Natural killer cell (primary cell): ENCODE results near the gene UBE2L6. TPM values are rescaled to one million over a fixed set of nuclear protein-coding genes. Genes with fewer than 3 reads are reported as not detected.

ENCODE experiments used
- ATAC-seq, 3 donors: fragments of 150-1000 bp in 2 of 3; fragments of 200-7000 bp in 1 of 3; cut with Tn5 transposase; 1 replicate in 1 of 3; 2 replicates in 2 of 3; pipeline ENCODE4 v1.10.0; 2021; ENCODE audit warnings: mild to moderate bottlenecking in 2 of 3, moderate library complexity in 2 of 3
- DNase-seq, 2 donors: peaks; one replicate each; pipeline versions ENCODE4 v3.0.0 to v3.0.0-alpha.2; 2013 to 2021; ENCODE audit warnings: mixed read lengths in 1 of 2
- H3K27ac ChIP-seq: one replicate; pipeline ENCODE4 v1.5.1; 2013; ENCODE audit warnings: mild to moderate bottlenecking, low read length
- H3K27me3 ChIP-seq: one replicate; pipeline ENCODE4 v1.6.1; 2013; ENCODE audit warnings: low read length; ENCODE audit not compliant: control insufficient read depth, insufficient read depth
- H3K36me3 ChIP-seq: one replicate; pipeline ENCODE4 v1.6.1; 2013; ENCODE audit warnings: low read length; ENCODE audit not compliant: control insufficient read depth, insufficient read depth
- H3K4me1 ChIP-seq: one replicate; pipeline ENCODE4 v1.6.1; 2013; ENCODE audit warnings: low read length; ENCODE audit not compliant: control insufficient read depth, insufficient read depth
- H3K4me3 ChIP-seq: one replicate; pipeline ENCODE4 v1.5.1; 2013; ENCODE audit warnings: low read length
- H3K9me3 ChIP-seq: one replicate; pipeline ENCODE4 v1.6.1; 2013; ENCODE audit warnings: low read length; ENCODE audit not compliant: control insufficient read depth, insufficient read depth
- H3K27ac Mint-ChIP-seq, 2 donors: one replicate each; pipeline ENCODE4 v1.8.0; 2022; ENCODE audit warnings: mild to moderate bottlenecking in 2 of 2, mixed read lengths in 2 of 2, moderate library complexity in 1 of 2
- H3K27me3 Mint-ChIP-seq, 2 donors: one replicate each; pipeline ENCODE4 v1.8.0; 2022; ENCODE audit warnings: low read depth in 2 of 2, mixed read lengths in 2 of 2
- H3K36me3 Mint-ChIP-seq: one replicate; pipeline ENCODE4 v1.8.0; 2022; ENCODE audit warnings: mixed read lengths
- H3K4me1 Mint-ChIP-seq, 2 donors: one replicate each; pipeline ENCODE4 v1.8.0; 2022; ENCODE audit warnings: mixed read lengths in 2 of 2
- H3K4me3 Mint-ChIP-seq: one replicate; pipeline ENCODE4 v1.8.0; 2022; ENCODE audit warnings: mild to moderate bottlenecking, moderate library complexity, mixed read lengths
- H3K9me3 Mint-ChIP-seq, 2 donors: one replicate each; pipeline ENCODE4 v1.8.0; 2022; ENCODE audit warnings: mixed read lengths in 2 of 2
- CTCF ChIP-seq: fragments of 200-600 bp; IDR thresholded peaks from one replicate; pipeline ENCODE4 v1.8.0; 2022; ENCODE audit warnings: antibody characterized with exemption
- WGBS: methylation state at CpG from one replicate; pipeline ENCODE4 v1.1.7; 2013; ENCODE audit warnings: missing lambda C conversion rate; ENCODE audit not compliant: insufficient coverage; 5-methylcytosine and 5-hydroxymethylcytosine counted together
- intact Hi-C: fragments of 100-400 bp; cut with micrococcal nuclease; formaldehyde crosslinking; loops from one replicate; pipeline ENCODE4 v1.14.2; 2022
- total RNA-seq, 4 donors: library from RNA; stranded (reverse); fragments of 120-200 nt in 1 of 4; gene quantifications; one replicate each; pipeline versions ENCODE4 v1.2.3 to v1.2.4, GENCODE V29; 2013 to 2022

UBE2L6 gene
- total RNA-seq, 3 donors from 2014 or later (not counting 1 experiment from before 2014, with no cell fraction given): 89.1 to 108 (median 103) TPM

GRCh38 chr11:57588046-57588710 is 20.7 kb upstream of the UBE2L6 start:
- TF ChIP-seq CTCF: no peak
- ATAC-seq (no peak), DNase-seq (no peak)
- no peak overlapping the region for H3K4me3 Mint-ChIP-seq
- Histone ChIP-seq H3K4me3 (no peak overlapping the region), H3K27me3 (no peaks in the 10 kb centered on the region), H3K4me1 (no peaks in the 10 kb centered on the region), H3K9me3 (no peaks in the 10 kb centered on the region), H3K36me3 (no peaks in the 10 kb centered on the region), H3K27ac (no peak overlapping the region)
- H3K36me3 Mint-ChIP-seq: no peaks in the 10 kb centered on the region
- no peaks in the 10 kb centered on the region for H3K9me3 Mint-ChIP-seq
- intact Hi-C loops: no loop called here
- H3K27me3 Mint-ChIP-seq: peaks cover 0 to 7% of the 10 kb centered on the region in 2 donors
- H3K4me1 Mint-ChIP-seq: no peaks in the 10 kb centered on the region
- 68% methylated on average over 3 of the region's 3 CpGs for WGBS
- no peak overlapping the region for H3K27ac Mint-ChIP-seq

- 92% methylated on average over 1 of the region's 2 CpGs for WGBS
- Histone ChIP-seq H3K27me3 (no peaks in the 10 kb centered on the region), H3K9me3 (no peaks in the 10 kb centered on the region), H3K27ac (no peak overlapping the region), H3K36me3 (no peaks in the 10 kb centered on the region), H3K4me1 (no peaks in the 10 kb centered on the region), H3K4me3 (no peak overlapping the region)
- intact Hi-C loops: no loop called here
- no peaks in the 10 kb centered on the region for H3K36me3 Mint-ChIP-seq
- no peak overlapping the region for H3K27ac Mint-ChIP-seq
- TF ChIP-seq CTCF: no peak
- no peaks in the 10 kb centered on the region for H3K4me1 Mint-ChIP-seq
- no peaks in the 10 kb centered on the region for H3K9me3 Mint-ChIP-seq
- peaks cover 0 to 4% of the 10 kb centered on the region in 2 donors for H3K27me3 Mint-ChIP-seq
- no peak for ATAC-seq
- DNase-seq: no peak
- H3K4me3 Mint-ChIP-seq: no peak overlapping the region
Measured at GRCh38 chr11:57586711-57587245, 19.3 kb upstream of the UBE2L6 start.

- no peak for TF ChIP-seq CTCF
- Mint-ChIP-seq H3K27ac (no peak overlapping the region), H3K9me3 (no peaks in the 10 kb centered on the region), H3K4me1 (no peaks in the 10 kb centered on the region), H3K36me3 (no peaks in the 10 kb centered on the region), H3K4me3 (no peak overlapping the region), H3K27me3 (no peaks in the 10 kb centered on the region)
- intact Hi-C loops: no loop called here
- H3K4me1 ChIP-seq: no peaks in the 10 kb centered on the region
- ATAC-seq (peak in 1 of 3 donors; percentile 43), DNase-seq (no peak)
- H3K27me3 ChIP-seq: no peaks in the 10 kb centered on the region
- no peaks in the 10 kb centered on the region for H3K9me3 ChIP-seq
- no peak overlapping the region for H3K27ac ChIP-seq
- no peaks in the 10 kb centered on the region for H3K36me3 ChIP-seq
- H3K4me3 ChIP-seq: no peak overlapping the region
Measured at GRCh38 chr11:57585301-57585700, 17.8 kb upstream of the UBE2L6 start.

GRCh38 chr11:57584341-57584740 is 16.9 kb upstream of the UBE2L6 start:
- 93% methylated on average over 9 of the region's 9 CpGs for WGBS
- Mint-ChIP-seq H3K4me1 (no peaks in the 10 kb centered on the region), H3K9me3 (no peaks in the 10 kb centered on the region), H3K4me3 (no peak overlapping the region), H3K36me3 (no peaks in the 10 kb centered on the region), H3K27me3 (no peaks in the 10 kb centered on the region), H3K27ac (no peak overlapping the region)
- ATAC-seq: no peak
- Histone ChIP-seq H3K4me3 (no peak overlapping the region), H3K9me3 (no peaks in the 10 kb centered on the region), H3K27me3 (no peaks in the 10 kb centered on the region), H3K36me3 (no peaks in the 10 kb centered on the region), H3K27ac (no peak overlapping the region), H3K4me1 (no peaks in the 10 kb centered on the region)
- no peak for TF ChIP-seq CTCF
- intact Hi-C loops: no loop called here
- no peak for DNase-seq
